ENCODE measurements around the gene NOP9.
A peak's percentile ranks its signal among the peaks of the same experiment; 100 is the strongest.
"Not testable (repeated sequence)": the region's sequence is repeated elsewhere in the genome, so short reads cannot be mapped to it uniquely, and the experiment has no call there.

The NOP9 gene

DNA sequence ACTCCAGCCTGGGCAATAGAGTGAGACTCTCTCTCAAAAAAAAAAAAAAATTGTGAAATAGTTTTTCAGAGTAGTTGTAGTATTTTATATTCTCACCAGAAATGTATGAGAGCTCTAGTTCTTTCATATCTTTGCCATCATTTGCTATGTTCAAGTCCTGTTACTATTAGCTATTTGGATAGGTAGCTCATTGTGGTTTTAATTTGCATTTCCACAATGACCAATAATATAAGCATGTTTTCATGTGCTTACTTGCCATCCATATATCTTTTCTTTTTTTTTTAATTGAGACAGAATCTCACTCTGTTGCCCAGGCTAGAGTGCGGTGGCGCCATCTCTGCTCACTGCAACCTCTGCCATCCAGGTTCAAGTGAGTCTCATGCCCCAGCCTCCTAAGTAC, 48.5 kb downstream of the NOP9 start:
- no peak for DNase-seq (ENCODE audit: low read depth)
- TF ChIP-seq, protein P1, sequence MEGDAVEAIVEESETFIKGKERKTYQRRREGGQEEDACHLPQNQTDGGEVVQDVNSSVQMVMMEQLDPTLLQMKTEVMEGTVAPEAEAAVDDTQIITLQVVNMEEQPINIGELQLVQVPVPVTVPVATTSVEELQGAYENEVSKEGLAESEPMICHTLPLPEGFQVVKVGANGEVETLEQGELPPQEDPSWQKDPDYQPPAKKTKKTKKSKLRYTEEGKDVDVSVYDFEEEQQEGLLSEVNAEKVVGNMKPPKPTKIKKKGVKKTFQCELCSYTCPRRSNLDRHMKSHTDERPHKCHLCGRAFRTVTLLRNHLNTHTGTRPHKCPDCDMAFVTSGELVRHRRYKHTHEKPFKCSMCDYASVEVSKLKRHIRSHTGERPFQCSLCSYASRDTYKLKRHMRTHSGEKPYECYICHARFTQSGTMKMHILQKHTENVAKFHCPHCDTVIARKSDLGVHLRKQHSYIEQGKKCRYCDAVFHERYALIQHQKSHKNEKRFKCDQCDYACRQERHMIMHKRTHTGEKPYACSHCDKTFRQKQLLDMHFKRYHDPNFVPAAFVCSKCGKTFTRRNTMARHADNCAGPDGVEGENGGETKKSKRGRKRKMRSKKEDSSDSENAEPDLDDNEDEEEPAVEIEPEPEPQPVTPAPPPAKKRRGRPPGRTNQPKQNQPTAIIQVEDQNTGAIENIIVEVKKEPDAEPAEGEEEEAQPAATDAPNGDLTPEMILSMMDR (IDR thresholded peaks at IDR 0.05; ENCODE audit: control insufficient read depth, insufficient read depth, low read depth, low read length, missing control alignments), result no peak
- H3K4me3 ChIP-seq (ENCODE audit: control insufficient read depth, low read depth, low read length), result no peak overlapping the region

DNA sequence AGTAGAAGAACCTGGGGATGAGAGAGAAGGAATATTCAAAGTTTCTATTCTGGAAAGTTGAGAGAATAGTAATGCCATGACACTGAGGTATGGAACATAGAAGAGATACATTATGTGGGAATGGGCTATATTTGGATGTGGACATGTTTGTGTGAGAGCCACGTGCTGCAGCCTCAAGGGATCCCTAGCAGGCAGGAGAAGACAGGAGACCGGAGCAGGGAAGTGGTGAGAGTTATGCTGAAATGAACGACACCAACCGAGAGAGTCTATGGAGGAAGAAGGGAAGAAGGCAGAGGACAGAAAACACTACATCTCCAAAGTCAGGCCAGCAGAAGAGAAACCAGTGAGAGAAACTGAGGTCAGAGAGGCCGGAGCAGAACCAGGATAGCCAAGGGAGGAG, 50.1 kb downstream of the NOP9 start:
- TF ChIP-seq, protein P1 (IDR thresholded peaks at IDR 0.05; ENCODE audit: control insufficient read depth, insufficient read depth, low read depth, low read length, missing control alignments), result no peak
- DNase-seq (ENCODE audit: low read depth), result no peak
- no peak overlapping the region for H3K4me3 ChIP-seq (ENCODE audit: control insufficient read depth, low read depth, low read length)

DNA sequence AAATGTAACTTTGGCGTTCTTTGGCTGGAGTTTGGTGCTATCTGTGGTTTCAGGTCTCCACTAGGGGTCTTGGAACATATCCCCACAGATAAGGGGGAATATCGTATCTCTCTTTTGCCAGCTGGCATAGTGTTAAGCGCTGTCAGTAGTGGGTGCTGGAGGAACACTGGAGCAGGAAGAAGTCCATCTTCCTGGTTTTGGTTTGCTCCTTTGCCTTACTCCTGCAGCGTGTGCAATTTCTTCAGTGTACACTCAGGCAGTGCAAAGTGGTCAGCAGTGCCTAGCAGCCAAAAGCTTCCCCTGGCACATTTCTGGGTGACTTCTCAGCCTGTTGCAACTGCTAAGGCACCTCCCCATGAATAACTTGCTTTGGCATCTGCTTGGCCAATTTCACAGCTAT, 51.9 kb downstream of the NOP9 start:
- no peak overlapping the region for H3K4me3 ChIP-seq (ENCODE audit: control insufficient read depth, low read depth, low read length)
- no peak for DNase-seq (ENCODE audit: low read depth)
- TF ChIP-seq, protein P1 (IDR thresholded peaks at IDR 0.05; ENCODE audit: control insufficient read depth, insufficient read depth, low read depth, low read length, missing control alignments), result peak; percentile 20

DNA sequence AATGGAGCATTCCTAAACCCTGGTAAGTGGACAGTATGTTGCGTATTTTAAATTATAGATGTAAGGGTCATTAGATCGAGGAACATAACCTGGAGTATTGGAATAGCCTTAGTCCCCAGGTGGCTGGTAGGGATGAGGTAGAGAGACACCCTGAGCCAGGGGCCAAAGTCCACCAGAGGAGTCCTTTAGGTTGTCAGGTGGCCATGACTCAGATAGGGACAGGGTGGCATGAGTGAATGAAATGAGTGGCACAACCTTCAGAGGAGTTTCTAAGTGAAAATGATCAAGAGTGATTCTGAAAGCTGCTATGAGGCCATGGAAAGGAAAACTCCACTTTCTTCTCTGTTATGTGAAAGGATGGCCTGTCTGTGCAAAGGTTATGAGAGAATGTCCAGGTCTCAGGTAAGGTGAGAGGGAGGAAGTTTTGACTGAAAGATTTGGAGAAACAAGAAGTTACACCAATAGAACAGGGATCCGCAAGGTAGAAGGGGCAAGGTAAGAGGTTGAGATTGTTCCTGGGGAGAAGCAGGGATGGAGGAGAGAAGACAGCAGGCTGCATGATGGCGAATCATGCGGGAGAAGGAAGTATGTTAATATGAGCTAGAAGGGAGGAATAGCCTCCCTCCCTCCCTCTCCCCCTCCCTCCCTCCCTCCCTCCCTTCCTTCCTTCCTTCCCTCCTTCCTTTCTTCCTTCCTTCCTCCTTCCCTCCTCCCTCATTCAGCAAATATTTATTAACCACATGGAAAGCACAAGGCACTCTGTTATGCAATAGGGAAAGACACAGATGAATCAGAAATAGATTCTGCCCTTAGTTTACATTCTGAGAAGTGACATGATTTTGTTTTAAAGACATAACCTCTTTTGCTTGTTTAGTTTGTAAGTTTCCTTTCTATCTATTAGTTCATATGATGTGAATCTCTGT, 54.2 kb downstream of the NOP9 start:
- TF ChIP-seq, protein P1 (IDR thresholded peaks at IDR 0.05; ENCODE audit: control insufficient read depth, insufficient read depth, low read depth, low read length, missing control alignments), result no peak
- DNase-seq (ENCODE audit: low read depth), result no peak
- H3K4me3 ChIP-seq (ENCODE audit: control insufficient read depth, low read depth, low read length), result no peak overlapping the region

DNA sequence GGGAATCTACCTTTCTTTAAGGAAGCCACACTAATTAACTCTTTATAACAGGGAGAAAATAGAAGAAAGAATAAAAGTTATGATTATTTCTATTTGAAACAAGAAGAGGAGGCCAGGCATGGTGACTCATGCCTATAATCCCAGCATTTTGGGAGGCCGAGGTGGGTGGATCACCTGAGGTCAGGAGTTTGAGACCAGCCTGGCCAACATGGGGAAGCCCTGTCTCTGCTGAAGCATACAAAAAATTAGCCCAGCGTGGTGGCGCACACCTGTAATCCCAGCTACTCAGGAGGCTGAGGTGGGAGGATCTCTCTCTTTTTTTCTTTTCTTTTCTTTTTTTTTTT, 54.8 kb downstream of the NOP9 start:
- DNase-seq (ENCODE audit: low read depth); H3K4me3 ChIP-seq (ENCODE audit: control insufficient read depth, low read depth, low read length): not testable (repeated sequence)

DNA sequence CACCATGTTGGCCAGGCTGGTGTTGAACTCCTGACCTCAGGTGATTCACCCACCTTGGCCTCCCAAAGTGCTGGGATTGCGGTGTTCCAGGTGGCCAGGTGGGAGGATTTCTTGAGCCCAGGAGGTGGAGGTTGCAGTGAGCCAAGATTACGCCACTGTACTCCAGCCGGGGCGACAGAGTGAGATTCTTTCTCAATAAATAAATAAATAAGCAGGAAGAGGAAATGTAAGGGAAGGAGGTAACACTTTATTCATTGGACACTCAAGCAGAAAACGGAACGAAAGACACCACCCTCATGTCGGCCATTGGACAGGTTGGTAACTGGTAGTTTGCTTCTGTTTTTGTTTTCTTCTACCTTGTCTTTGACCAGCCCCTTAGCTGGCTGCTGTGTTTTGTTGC, 55.4 kb downstream of the NOP9 start:
- TF ChIP-seq, protein P1 (IDR thresholded peaks at IDR 0.05; ENCODE audit: control insufficient read depth, insufficient read depth, low read depth, low read length, missing control alignments), result no peak
- H3K4me3 ChIP-seq (ENCODE audit: control insufficient read depth, low read depth, low read length), result no peak overlapping the region
- no peak for DNase-seq (ENCODE audit: low read depth)

DNA sequence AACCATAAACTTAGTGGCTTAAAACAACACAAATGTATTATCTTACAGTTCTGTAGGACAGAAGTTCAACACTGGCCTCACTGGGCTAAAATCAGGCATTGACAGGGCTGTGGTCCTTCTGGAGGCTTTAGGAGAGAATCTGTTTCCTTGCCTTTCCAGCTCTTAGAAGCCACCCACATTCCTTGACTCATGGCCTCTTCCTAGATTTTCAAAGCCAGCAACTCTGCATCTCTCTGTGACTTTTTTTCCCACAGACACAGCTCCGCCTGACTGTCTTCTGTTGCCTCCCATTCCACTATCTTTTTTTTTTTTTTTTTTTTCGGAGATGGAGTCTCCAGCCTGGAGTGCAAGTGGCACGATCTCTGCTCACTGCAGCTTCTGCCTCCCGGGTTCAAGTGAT, 56.6 kb downstream of the NOP9 start:
- TF ChIP-seq, protein P1 (IDR thresholded peaks at IDR 0.05; ENCODE audit: control insufficient read depth, insufficient read depth, low read depth, low read length, missing control alignments), result no peak
- DNase-seq (ENCODE audit: low read depth), result no peak
- H3K4me3 ChIP-seq (ENCODE audit: control insufficient read depth, low read depth, low read length), result no peak overlapping the region

Measured in AG09309 (cell line).